GM03348 (cell line): ENCODE measurements around the gene LDAF1.
"Not testable (repeated sequence)": the region's sequence is repeated elsewhere in the genome, so short reads cannot be mapped to it uniquely, and the experiment has no call there.

Source experiments
- DNase-seq: peaks from one replicate; pipeline ENCODE4 v3.0.0; 2012; ENCODE audit warnings: low spot score

The LDAF1 gene

DNA sequence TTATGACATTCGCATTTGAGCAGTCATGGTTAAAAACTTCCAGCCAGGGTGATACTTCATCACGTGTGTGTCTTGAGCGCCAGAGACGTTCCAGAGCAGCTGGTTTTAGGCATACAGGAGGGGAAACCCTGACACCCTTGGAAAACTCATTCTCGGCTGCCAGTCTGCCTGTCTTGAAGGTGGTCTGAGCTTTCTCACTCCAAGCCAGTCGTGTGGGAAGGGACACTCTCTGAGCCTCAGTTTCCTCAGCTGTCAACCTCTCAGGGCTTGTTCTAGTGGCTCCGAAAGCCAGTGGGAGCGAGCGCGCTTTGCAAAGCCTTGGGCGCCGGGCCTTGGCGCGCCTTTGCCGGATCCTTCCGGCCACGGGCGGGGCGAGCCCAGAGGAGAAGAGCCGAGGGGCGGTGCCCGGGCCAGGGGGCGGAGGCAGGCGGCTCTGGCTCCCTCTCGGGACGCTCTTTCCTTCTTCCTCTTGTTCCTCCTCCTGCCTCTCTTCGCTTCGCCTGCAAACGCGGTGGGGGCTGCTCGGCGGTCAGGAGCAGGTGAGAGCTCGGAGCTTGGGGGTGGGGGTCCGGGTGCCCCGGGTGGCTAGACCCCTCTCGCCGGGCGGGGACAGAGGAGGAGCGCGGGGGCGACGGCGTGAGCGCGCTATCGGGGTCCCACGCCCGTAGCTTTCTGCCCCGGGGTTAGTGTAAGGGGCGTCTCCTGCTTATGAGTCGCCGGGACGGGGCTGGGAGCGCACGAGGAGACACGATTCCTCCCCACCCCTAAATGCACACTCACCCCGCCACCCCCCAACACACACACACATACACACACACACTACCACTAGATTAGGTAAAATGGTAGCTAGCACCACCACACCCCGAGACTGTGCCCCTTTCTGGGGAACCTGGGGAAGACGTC, at the start of gene LDAF1:
Gene LDAF1, plus strand, starts transcription at position 467 of the 903 bp plus-strand sequence. CDS start 2,509 bp downstream, outside the sequence.
- peak; percentile 95 for DNase-seq

DNA sequence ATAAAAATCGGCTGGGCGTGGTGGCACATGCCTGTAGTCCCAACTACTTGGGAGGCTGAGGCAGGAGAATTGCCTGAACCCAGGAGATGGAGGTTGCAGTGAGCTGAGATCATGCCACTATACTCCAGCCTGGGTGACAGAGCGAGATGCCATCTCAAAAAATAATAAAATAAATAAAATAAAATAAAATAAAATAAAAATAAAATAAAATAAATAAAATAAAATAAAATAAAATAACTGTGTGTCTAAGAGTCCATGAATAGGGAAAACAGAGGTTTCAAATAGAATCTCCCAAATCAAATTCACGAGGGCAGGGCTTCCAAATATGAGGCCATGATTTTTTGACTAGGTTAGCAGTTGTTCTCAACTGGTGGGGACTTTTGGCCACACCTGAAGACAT, 42.9 kb upstream of the LDAF1 start:
- not testable (repeated sequence) for DNase-seq

GRCh38 chr16:21116148-21116693, 42.3 kb upstream of the LDAF1 start:
- no peak for DNase-seq

DNA sequence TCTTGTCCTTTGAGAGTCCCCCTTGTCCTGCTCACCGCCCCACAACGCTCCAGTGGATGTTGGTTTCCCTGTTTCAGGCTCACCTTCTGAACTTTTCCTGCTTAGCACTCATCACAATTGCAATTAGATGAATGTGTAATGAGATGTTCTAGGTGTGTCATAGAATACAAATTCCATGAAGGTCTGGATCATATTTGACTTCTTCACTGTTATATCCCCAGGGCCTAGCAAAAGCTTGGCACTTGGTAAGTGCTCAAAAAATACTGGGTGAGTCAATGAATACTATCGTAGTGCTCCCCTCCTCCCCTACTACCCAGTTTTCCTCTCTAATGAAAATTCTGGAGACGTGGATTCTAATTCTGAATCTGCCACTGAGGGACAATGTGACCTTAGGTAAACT, 40.9 kb upstream of the LDAF1 start:
- DNase-seq, result no peak

DNA sequence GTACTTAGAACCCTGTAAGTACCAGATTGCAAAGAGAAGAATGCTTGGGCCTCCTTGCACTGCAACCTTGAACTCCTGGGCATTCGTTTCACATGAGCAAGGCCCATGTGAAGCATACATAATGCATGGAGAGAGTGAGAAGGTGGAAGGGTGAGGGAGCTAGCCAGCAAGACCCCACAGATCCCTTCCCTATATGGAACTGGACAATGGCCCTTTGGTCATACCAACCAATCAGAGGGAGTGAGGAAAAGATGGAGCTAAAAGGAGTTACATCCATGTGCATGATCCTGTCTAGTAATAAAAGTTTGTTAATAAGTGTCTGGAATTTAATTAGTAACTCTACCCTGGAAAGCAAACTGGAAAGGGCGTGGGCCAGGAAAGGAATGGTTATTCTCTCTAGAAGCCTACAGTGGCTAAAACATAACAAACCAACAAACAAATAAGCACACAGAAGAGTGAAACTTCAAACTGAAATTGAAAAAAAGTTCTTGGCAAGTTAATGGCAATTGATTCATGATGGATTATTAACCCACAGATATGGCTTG, 37.4 kb upstream of the LDAF1 start:
- no peak for DNase-seq

GRCh38 chr16:21125191-21125590, 33.3 kb upstream of the LDAF1 start:
- DNase-seq, result no peak

DNA sequence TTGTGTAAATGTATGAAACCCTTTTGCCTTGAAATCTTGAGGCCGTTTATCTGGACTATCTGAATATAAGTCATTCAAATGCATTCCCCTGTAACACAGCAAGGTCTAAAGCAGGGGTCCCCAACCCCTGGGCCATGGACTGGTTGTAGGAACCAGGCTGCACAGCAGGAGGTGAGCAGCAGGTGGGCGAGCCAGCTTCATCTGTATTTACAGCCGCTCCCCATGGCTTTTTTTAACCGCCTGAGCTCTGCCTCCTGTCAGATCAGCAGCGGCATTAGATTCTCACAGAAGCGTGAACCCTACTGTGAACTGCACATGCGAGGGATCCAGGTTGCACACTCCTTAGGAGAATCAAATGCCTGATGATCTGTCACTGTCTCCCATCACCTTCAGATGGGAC, 32.0 kb upstream of the LDAF1 start:
- DNase-seq, result no peak

DNA sequence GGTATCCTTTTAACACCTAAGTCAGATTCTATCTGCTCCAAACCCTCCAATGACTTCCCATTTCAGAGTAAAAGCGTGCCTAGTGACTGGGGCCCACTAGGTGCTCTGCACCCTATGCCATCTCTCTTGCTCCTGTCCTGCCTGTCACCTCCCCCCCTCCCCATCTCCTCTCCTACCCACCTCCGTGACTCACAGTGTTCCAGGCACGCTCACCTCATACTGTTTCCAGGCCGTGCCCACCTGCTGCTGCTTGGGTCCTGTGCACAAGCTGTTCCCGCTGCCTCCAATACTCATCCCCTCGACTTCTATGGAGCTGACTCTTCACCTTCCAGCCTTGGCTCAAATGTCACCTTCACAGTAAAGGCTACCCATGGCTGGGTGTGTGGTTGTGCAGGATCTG, 29.5 kb upstream of the LDAF1 start:
- no peak for DNase-seq

- no peak for DNase-seq
Observed at GRCh38 chr16:21130811-21131210, 27.7 kb upstream of the LDAF1 start.

DNA sequence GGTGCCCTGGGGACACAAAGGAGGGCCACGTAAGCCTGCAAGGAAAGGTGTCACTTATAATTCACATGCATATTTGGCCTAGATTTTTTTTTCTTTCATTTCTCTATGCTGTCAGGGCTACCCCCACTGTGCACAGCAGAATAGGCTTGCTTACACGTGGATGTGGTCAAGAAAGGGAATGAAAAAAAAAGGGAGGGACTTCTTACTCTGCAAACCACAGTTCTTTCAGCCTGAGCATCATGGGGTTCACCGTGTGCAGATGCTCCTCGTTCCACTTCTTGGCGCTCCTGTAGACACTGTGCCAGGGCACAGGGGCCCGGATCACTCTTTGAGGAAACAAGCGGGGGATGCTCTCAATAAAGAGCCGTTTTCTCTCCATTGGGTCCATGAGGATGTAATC, 24.4 kb upstream of the LDAF1 start:
- DNase-seq, result no peak

GRCh38 chr16:21145738-21146137, 12.7 kb upstream of the LDAF1 start:
- no peak for DNase-seq

GRCh38 chr16:21150375-21151001, 8.0 kb upstream of the LDAF1 start, which contains the start of gene DNAH3:
TSS of gene DNAH3 (minus strand) at chr16:21150846. CDS start at chr16:21150319, 527 bp downstream.
- DNase-seq, result no peak

DNA sequence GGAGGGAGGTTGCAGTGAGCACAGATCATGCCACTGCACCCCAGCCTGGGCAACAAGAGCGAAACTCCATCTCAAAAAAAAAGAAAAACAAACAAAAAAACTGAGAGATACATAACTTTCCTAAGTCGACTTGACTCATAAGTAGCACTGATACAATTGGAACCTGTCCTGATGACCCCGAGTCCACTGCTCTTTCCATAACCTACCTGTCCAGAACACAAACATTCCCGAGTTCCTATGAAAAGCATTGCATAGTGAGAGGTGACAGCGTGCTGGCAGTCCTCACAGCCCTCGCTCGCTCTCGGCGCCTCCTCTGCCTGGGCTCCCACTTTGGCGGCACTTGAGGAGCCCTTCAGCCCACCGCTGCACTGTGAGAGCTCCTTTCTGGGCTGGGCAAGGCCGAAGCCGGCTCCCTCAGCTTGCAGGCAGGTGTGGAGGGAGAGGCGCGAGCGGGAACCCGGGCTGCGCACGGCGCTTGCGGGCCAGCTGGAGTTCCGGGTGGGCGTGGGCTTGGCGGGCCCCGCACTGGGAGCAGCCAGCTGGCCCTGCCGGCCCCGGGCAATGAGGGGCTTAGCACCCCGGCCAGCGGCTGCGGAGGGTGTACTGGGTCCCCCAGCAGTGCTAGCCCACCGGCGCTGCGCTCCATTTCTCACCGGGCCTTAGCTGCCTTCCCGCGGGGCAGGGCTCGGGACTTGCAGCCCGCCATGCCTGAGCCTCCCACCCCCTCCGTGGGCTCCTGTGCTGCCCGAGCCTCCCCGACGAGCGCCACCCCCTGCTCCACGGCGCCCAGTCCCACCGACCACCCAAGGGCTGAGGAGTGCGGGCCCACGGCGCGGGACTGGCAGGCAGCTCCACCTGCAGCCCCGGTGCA, 6.1 kb upstream of the LDAF1 start:
- not testable (repeated sequence) for DNase-seq

GRCh38 chr16:21153124-21153729, 5.2 kb upstream of the LDAF1 start:
- not testable (repeated sequence) for DNase-seq

- not testable (repeated sequence) for DNase-seq
Observed at GRCh38 chr16:21156011-21156410, 2.5 kb upstream of the LDAF1 start.

DNA sequence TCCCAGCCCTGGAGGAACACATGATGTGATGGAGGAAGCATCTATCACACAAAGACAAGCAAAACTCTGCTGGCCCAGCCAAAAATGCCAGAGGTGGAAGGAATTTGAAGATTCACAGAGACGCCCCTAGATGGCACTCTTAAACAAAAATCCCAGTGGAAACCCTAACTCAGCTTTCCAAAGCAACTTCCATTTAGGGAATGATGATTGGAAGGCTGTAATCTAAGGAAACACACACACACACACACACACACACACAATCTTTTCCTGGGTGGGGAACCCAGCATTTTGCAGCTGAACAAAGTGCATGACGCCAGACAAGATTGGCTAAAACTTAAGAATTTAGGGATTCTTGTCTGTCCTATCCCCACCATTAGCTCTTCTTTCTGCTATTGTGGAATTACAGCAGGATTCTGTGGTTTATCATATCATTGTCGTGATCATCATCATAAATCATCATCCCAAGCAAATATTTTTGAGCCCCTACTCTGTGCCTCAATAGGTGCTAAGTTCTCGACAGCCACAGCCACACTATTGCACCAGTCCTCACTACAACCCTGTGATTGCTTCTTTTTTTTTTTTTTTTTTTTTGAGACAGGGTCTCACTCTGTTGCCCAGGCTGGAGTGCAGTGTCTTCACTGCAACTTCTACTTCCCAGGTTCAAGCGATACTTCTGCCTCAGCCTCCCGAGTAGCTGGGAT, 1.6 kb upstream of the LDAF1 start:
- DNase-seq, result peak; percentile 87

GRCh38 chr16:21157632-21158031, 842 bp upstream of the LDAF1 start:
- no peak for DNase-seq

DNA sequence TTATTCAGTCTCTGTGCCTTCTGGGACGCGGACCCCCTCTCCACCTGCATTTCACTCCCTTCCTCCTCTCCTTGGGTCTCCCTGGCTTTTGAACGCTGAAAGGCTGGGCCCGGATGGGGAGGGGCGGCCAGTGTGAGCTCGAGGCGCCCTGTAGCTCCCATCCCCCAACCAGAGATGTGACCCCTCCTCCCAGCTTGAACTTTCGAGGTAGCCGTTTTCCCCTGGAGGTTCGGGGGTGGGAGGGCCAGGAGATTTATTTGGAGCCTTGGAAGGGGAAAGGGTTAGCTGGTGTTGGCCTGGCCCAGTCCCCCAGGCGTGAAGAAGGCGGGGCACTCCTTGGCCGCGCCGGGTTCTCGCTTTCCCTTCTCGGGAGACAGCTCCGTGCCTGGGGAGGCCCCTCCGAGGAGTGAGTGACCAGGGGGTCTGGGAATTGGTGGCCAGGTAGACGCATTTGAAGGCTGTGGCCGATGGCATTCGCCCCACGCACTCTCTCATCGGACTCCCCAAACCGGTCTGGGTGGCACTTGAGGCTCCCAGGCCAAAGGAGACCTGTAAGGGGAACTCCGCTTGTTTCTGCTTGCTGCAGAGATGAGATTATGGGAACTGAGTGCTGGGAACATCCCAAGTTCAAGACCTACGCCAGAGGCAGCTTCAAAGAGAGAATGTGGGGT, 942 bp downstream of the LDAF1 start:
- DNase-seq, result peak; percentile 47

DNA sequence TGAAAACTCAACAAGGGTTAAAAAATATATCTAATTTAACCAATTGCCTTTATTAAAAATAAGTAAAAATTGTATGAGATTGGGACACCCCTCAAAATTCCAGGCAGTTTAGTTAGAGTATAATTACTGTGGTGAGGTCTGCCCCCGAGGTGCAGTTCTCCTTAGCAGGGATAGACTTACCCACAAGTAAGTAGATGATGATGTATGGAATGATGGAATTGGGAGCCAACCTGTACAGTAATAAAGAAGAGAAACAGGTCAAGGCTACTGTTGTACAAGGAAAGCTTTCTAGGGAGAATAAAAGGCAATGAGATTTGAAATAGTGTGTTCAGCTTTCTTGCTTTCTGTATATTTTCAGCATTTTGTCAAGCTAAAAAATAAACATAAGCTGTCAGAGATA, 1.8 kb downstream of the LDAF1 start:
- DNase-seq, result no peak

DNA sequence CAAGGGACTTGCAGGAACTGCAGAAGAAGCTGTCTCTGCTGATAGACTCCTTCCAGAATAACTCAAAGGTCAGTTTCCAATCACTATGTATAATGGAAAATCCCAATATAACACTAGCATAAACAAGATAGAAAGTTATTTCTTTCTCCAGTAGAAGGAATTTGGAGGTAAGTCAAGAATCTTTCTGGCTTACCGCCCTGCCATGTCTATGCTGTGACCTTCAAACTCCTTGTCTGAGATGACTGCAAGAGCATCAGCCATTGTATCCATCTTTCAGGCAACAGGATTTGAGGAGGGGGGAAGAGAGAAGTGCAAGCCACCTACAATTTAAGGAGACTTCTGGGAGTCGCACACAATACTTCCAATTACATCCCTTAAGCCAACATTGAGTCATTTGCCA, 2.7 kb downstream of the LDAF1 start:
- DNase-seq, result no peak
